ENCODE results near the gene SOS2.
A peak's percentile ranks its signal among the peaks of the same experiment; 100 is the strongest.

The SOS2 gene

GRCh38 chr14:50072395-50072794, 159.0 kb downstream of the SOS2 start:
- no peaks in the 10 kb centered on the region for H3K27me3 ChIP-seq (ENCODE audit: insufficient read depth, poor library complexity, severe bottlenecking)
- DNase-seq (ENCODE audit: low spot score) (no peak), ATAC-seq (ENCODE audit: low read depth) (no peak)
- H3K36me3 ChIP-seq (ENCODE audit: low read depth), result no peaks in the 10 kb centered on the region
- TF ChIP-seq CTCF (IDR thresholded peaks at IDR 0.05; ENCODE audit: poor library complexity, severe bottlenecking), result no peak
- H3K4me3 ChIP-seq (ENCODE audit: severe bottlenecking), result no peak overlapping the region
- no peaks in the 10 kb centered on the region for H3K9me3 ChIP-seq (ENCODE audit: severe bottlenecking)
- H3K4me1 ChIP-seq (ENCODE audit: insufficient read depth, poor library complexity, severe bottlenecking), result peaks cover 9% of the 10 kb centered on the region
- H3K27ac ChIP-seq (ENCODE audit: poor library complexity, severe bottlenecking), result no peak overlapping the region

- Histone ChIP-seq H3K27me3 (ENCODE audit: insufficient read depth, poor library complexity, severe bottlenecking) (no peaks in the 10 kb centered on the region), H3K4me3 (ENCODE audit: severe bottlenecking) (no peak overlapping the region), H3K27ac (ENCODE audit: poor library complexity, severe bottlenecking) (no peak overlapping the region), H3K9me3 (ENCODE audit: severe bottlenecking) (no peaks in the 10 kb centered on the region), H3K4me1 (ENCODE audit: insufficient read depth, poor library complexity, severe bottlenecking) (peaks cover 12% of the 10 kb centered on the region), H3K36me3 (ENCODE audit: low read depth) (no peaks in the 10 kb centered on the region)
- no peak for DNase-seq (ENCODE audit: low spot score)
- no peak for TF ChIP-seq CTCF (IDR thresholded peaks at IDR 0.05; ENCODE audit: poor library complexity, severe bottlenecking)
- no peak for ATAC-seq (ENCODE audit: low read depth)
These were observed 160.4 kb downstream of the SOS2 start for GRCh38 chr14:50070840-50071548.

- TF ChIP-seq CTCF (IDR thresholded peaks at IDR 0.05; ENCODE audit: poor library complexity, severe bottlenecking), result no peak
- DNase-seq (ENCODE audit: low spot score) (no peak), ATAC-seq (ENCODE audit: low read depth) (no peak)
- Histone ChIP-seq H3K27ac (ENCODE audit: poor library complexity, severe bottlenecking) (no peak overlapping the region), H3K36me3 (ENCODE audit: low read depth) (no peaks in the 10 kb centered on the region), H3K4me3 (ENCODE audit: severe bottlenecking) (no peak overlapping the region), H3K9me3 (ENCODE audit: severe bottlenecking) (no peaks in the 10 kb centered on the region), H3K27me3 (ENCODE audit: insufficient read depth, poor library complexity, severe bottlenecking) (no peaks in the 10 kb centered on the region), H3K4me1 (ENCODE audit: insufficient read depth, poor library complexity, severe bottlenecking) (peaks cover 12% of the 10 kb centered on the region)
These were observed 161.1 kb downstream of the SOS2 start for GRCh38 chr14:50070230-50070629.

- TF ChIP-seq CTCF (IDR thresholded peaks at IDR 0.05; ENCODE audit: poor library complexity, severe bottlenecking), result no peak
- Histone ChIP-seq H3K36me3 (ENCODE audit: low read depth) (no peaks in the 10 kb centered on the region), H3K27ac (ENCODE audit: poor library complexity, severe bottlenecking) (no peak overlapping the region), H3K4me1 (ENCODE audit: insufficient read depth, poor library complexity, severe bottlenecking) (peaks cover 12% of the 10 kb centered on the region), H3K9me3 (ENCODE audit: severe bottlenecking) (no peaks in the 10 kb centered on the region), H3K27me3 (ENCODE audit: insufficient read depth, poor library complexity, severe bottlenecking) (no peaks in the 10 kb centered on the region), H3K4me3 (ENCODE audit: severe bottlenecking) (no peak overlapping the region)
- DNase-seq (ENCODE audit: low spot score) (no peak), ATAC-seq (ENCODE audit: low read depth) (no peak)
These were observed 162.1 kb downstream of the SOS2 start for GRCh38 chr14:50069325-50069724.

GRCh38 chr14:50068496-50068895, 162.9 kb downstream of the SOS2 start:
- Histone ChIP-seq H3K4me3 (ENCODE audit: severe bottlenecking) (no peak overlapping the region), H3K9me3 (ENCODE audit: severe bottlenecking) (no peaks in the 10 kb centered on the region), H3K27ac (ENCODE audit: poor library complexity, severe bottlenecking) (peak overlapping the region; percentile 24), H3K27me3 (ENCODE audit: insufficient read depth, poor library complexity, severe bottlenecking) (no peaks in the 10 kb centered on the region), H3K4me1 (ENCODE audit: insufficient read depth, poor library complexity, severe bottlenecking) (peaks cover 12% of the 10 kb centered on the region), H3K36me3 (ENCODE audit: low read depth) (no peaks in the 10 kb centered on the region)
- TF ChIP-seq CTCF (IDR thresholded peaks at IDR 0.05; ENCODE audit: poor library complexity, severe bottlenecking), result no peak
- ATAC-seq (ENCODE audit: low read depth) (no peak), DNase-seq (ENCODE audit: low spot score) (no peak)
